HG03378 (cell line): ENCODE measurements around the gene CRISP1.
"Not testable (repeated sequence)": the region's sequence is repeated elsewhere in the genome, so short reads cannot be mapped to it uniquely, and the experiment has no call there.

Source experiments
- ATAC-seq: cut with Tn5 transposase; IDR thresholded peaks from one replicate; pipeline ENCODE4 v1.9.1; 2021; ENCODE audit warnings: mild to moderate bottlenecking, moderate library complexity; ENCODE audit not compliant: unreplicated experiment

The CRISP1 gene

GRCh38 chr6:49841424-49841823 is 24.9 kb downstream of the CRISP1 start:
- no peak for ATAC-seq

- ATAC-seq, result no peak
These were observed 26.4 kb downstream of the CRISP1 start for GRCh38 chr6:49839957-49840356.

GRCh38 chr6:49839162-49839561 is 27.2 kb downstream of the CRISP1 start:
- ATAC-seq, result no peak

DNA sequence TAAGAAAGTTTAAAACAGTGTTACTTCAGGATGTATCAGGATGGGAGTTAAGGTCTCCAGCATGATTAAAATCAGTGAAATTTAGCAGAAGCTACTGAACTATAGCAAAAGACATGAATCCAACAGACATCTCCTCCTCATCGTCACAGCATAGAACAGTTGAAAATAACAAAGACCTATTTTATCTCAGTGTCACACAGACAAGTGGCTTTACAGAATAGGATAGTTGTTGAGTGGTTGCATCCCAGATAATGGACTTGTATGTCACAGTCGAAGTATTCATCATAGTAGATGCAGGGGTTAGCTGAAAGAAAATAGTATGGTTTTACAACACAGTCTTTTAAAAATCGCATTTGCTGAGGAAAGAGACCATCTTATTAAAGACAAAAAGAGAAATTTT is 31.2 kb downstream of the CRISP1 start:
- ATAC-seq, result no peak

GRCh38 chr6:49833386-49833785 is 32.9 kb downstream of the CRISP1 start:
- no peak for ATAC-seq

GRCh38 chr6:49826743-49827406 is 39.5 kb downstream of the CRISP1 start:
- ATAC-seq, result peak; percentile 95

- no peak for ATAC-seq
These were observed 51.2 kb downstream of the CRISP1 start for GRCh38 chr6:49815166-49815565.

- no peak for ATAC-seq
These were observed 53.1 kb downstream of the CRISP1 start for GRCh38 chr6:49813248-49813647.

DNA sequence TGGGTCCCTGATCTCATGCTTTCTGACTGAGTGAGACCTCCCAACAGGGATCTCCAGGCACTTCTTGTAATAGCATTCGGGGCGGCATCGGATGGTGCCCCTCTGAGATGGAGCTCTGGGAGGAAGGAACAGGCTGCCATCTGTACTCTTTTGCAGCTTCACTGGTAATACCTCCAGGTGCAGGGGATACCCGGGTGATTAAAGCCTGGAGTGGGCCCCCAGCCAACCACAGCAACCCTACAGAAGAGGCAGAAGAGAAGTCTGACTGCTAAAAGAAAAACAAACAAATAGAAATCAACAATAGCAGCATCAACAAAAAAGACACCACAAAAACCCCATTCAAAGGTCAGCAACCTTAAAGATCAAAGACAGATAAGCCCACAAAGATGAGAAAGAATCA is 60.2 kb downstream of the CRISP1 start:
- ATAC-seq, result no peak

GRCh38 chr6:49805246-49805645 is 61.1 kb downstream of the CRISP1 start:
- no peak for ATAC-seq

DNA sequence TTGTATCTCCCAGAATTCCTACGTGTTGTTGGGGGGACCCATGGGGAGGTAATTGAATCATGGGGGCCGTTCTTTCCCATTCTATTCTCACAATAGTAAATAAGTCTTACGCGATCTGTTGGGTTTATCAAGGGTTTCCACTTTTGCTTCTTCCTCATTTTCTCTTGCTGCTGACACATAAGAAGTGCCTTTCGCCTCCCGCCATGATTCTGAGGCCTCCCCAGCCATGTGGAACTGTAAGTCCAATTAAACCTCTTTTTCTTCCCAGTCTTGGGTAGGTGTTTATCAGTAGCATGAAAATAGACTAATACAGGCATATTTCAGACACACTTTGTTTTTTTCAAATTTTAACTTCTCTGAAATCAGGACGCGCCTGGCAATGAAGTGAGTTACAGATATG is 64.8 kb downstream of the CRISP1 start:
- no peak for ATAC-seq

- no peak for ATAC-seq
These were observed 67.2 kb downstream of the CRISP1 start for GRCh38 chr6:49799090-49799489.

GRCh38 chr6:49796842-49797455 is 69.4 kb downstream of the CRISP1 start:
- ATAC-seq, result not testable (repeated sequence)

DNA sequence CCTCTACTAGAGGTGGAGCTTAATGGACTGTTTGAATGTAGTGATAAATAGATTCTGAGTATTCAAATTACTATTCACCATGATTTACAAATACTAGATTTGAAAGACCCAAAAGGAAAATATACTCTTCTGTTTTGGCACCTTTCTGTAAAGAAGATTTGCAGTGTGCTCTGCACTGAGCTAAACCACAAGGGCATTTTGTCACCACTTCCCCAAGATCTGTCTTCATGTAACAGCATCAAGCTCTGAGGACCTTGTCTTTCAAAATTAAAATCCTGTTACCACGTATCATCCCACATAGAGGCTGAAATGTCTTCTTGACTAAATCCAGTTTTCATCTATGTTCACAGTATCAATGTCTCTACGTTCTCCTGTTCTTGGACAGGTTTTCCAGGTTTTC is 76.0 kb downstream of the CRISP1 start:
- no peak for ATAC-seq

GRCh38 chr6:49787176-49787575 is 79.2 kb downstream of the CRISP1 start, which contains the start of gene PGK2:
Gene PGK2, minus strand, starts transcription at chr6:49787285. Its CDS starts 98 bp downstream, at chr6:49787187.
- ATAC-seq, result no peak

- ATAC-seq, result no peak
These were observed 82.1 kb downstream of the CRISP1 start for GRCh38 chr6:49784272-49784671.
